Calu3 (cell line): ENCODE measurements around the gene PDK2. TPM values are rescaled to one million over a fixed set of nuclear protein-coding genes. Genes with fewer than 3 reads are reported as not detected.
A peak's percentile ranks its signal among the peaks of the same experiment; 100 is the strongest.

ENCODE experiments used
- BruUV-seq: library from RNA; stranded (reverse); fragments of 400-500 nt; replicated peaks from 2 replicates; lab custom pipeline; 2021; lab: Mats Ljungman, UMichigan
- CTCF ChIA-PET: fragments of 300-600 bp; sonication (Branson Sonifier 250); formaldehyde crosslinking; loops from one replicate; lab custom pipeline; 2022; ENCODE audit warnings: antibody characterized with exemption; lab: Charles Lee
- DNase-seq: peaks from one replicate; pipeline ENCODE4 v3.0.0; 2022
- H3K27ac Mint-ChIP-seq: one replicate; pipeline ENCODE4 v1.8.0; 2022; ENCODE audit warnings: mixed read lengths; ENCODE audit not compliant: unreplicated experiment
- H3K27me3 Mint-ChIP-seq: one replicate; pipeline ENCODE4 v1.8.0; 2022; ENCODE audit warnings: mixed read lengths; ENCODE audit not compliant: unreplicated experiment
- H3K36me3 Mint-ChIP-seq: one replicate; pipeline ENCODE4 v1.8.0; 2022; ENCODE audit warnings: mild to moderate bottlenecking, moderate library complexity, mixed read lengths; ENCODE audit not compliant: insufficient read depth, unreplicated experiment
- H3K4me1 Mint-ChIP-seq: one replicate; pipeline ENCODE4 v1.8.0; 2022; ENCODE audit warnings: mild to moderate bottlenecking, low read depth, mixed read lengths; ENCODE audit not compliant: unreplicated experiment
- H3K4me3 Mint-ChIP-seq: one replicate; pipeline ENCODE4 v1.8.0; 2022; ENCODE audit warnings: mild to moderate bottlenecking, low read depth, moderate library complexity, mixed read lengths; ENCODE audit not compliant: unreplicated experiment
- H3K9me3 Mint-ChIP-seq: one replicate; pipeline ENCODE4 v1.8.0; 2022; ENCODE audit warnings: low read depth, mixed read lengths; ENCODE audit not compliant: unreplicated experiment
- intact Hi-C: fragments of 100-400 bp; cut with micrococcal nuclease; formaldehyde crosslinking; loops from one replicate; pipeline ENCODE4 v1.10.0; 2022; ENCODE audit not compliant: unreplicated experiment
- total RNA-seq: library from RNA; stranded (reverse); gene quantifications from 2 replicates; pipeline ENCODE4 v1.2.3, GENCODE V29; 2022
- TF ChIP-seq, protein P1 (sequence below): fragments of 200-600 bp; IDR thresholded peaks from one replicate; pipeline ENCODE4 v1.8.0; 2022; ENCODE audit warnings: antibody characterized with exemption; ENCODE audit not compliant: unreplicated experiment

Gene PDK2
- total RNA-seq, 1 experiment from 2014 or later = 29.5 TPM

DNA sequence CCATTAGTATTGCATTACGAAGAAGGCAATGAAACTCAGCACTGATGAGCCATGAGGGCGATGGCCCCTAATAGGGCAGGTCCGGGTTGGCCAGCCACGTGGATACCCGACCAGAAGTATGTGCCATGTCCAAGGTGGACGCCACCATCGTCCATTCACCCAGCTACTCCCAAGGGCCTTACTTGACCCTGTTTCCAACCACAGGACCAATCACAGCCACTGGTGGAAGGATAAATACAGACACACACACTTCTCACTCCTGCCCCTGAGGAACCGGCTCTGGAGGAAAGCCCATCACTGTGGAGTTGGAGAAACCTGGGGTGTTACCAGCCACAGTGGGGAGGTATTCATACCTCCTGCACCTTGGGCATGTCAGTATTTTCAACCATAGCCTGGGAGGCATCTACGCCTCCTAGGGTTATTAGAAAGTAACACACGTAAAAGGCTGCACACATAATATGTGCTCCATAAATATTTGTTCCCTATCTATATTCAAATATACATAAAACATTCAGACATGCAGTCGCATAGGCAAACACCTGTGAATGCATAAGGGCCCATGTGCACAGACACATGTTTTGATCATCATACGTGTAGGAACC lies 44.6 kb upstream of the PDK2 start:
- H3K4me3 Mint-ChIP-seq = peak overlapping the region; percentile 46

DNA sequence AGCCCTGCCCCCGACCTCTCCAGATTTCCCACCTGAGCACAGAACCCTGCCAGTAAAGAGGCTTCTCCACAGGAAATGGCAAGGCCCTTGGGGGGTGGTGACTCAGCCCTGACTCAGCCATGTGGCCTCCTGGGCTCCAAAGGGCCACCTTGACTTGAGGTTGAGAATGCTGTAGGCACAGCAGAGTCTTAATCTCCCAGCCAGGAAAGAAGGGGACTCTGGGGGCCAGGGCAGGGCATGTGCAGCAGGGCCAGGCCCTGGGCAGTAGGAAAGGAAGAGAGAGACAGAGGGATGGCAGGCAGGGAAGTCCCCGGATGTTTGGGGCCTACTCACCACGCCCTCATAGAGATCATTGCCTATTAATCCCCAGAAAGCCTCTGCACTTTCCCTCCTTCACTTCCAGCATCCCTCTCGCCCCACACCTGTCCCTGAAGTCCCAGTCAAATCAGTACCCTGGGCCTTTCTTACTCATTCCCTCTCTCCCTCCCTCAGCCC lies 44.0 kb upstream of the PDK2 start:
- Mint-ChIP-seq H3K27me3 (no peaks in the 10 kb centered on the region), H3K4me3 (peak overlapping the region; percentile 46), H3K4me1 (peaks cover 84% of the 10 kb centered on the region), H3K27ac (peak overlapping the region; percentile 96), H3K9me3 (peaks cover 3% of the 10 kb centered on the region), H3K36me3 (peaks cover 84% of the 10 kb centered on the region)
- DNase-seq = peak; percentile 99
- CTCF ChIA-PET = interaction anchor here (10.4 kb wide), 1 partner anchor 24 kb away, joined by 142 read pairs; no protein-coding TSS in a partner anchor
- intact Hi-C loops = no loop called here
- no TSS peak for BruUV-seq
- TF ChIP-seq, protein P1, sequence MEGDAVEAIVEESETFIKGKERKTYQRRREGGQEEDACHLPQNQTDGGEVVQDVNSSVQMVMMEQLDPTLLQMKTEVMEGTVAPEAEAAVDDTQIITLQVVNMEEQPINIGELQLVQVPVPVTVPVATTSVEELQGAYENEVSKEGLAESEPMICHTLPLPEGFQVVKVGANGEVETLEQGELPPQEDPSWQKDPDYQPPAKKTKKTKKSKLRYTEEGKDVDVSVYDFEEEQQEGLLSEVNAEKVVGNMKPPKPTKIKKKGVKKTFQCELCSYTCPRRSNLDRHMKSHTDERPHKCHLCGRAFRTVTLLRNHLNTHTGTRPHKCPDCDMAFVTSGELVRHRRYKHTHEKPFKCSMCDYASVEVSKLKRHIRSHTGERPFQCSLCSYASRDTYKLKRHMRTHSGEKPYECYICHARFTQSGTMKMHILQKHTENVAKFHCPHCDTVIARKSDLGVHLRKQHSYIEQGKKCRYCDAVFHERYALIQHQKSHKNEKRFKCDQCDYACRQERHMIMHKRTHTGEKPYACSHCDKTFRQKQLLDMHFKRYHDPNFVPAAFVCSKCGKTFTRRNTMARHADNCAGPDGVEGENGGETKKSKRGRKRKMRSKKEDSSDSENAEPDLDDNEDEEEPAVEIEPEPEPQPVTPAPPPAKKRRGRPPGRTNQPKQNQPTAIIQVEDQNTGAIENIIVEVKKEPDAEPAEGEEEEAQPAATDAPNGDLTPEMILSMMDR = no peak

More for the DNA sequence above, 44.6 kb upstream of the PDK2 start:
- CTCF ChIA-PET = interaction anchor here (1.1 to 1.4 kb wide), 2 partner anchors 16 to 23 kb away, joined by 3 to 9 read pairs; no protein-coding TSS in a partner anchor
- intact Hi-C loops = no loop called here
- BruUV-seq = no TSS peak
- Mint-ChIP-seq H3K27ac (peak overlapping the region; percentile 96), H3K36me3 (peaks cover 78% of the 10 kb centered on the region), H3K9me3 (peaks cover 3% of the 10 kb centered on the region), H3K27me3 (no peaks in the 10 kb centered on the region), H3K4me1 (peaks cover 89% of the 10 kb centered on the region)
- TF ChIP-seq, protein P1 = peak; percentile 40
- DNase-seq = no peak

DNA sequence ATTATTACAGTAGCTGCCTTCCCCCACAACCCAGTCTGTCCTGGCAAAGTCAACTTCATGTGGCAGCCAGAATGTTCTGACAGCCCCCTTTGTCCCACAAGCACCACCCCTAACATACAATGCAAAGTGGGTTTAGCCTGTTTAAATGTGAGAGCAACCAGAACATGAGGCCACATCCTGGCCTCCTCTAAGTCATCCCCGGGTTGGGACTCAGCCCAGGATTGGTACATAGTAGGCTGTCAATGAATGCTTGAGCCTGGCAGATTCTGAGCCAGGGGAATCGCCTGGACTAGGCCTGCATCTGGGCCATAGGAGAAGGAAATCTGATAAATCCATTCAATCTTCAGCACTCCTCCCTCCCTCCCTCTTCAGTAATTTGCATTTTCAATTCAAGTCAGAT lies 43.5 kb upstream of the PDK2 start:
- peaks cover 79% of the 10 kb centered on the region for H3K4me1 Mint-ChIP-seq

DNA sequence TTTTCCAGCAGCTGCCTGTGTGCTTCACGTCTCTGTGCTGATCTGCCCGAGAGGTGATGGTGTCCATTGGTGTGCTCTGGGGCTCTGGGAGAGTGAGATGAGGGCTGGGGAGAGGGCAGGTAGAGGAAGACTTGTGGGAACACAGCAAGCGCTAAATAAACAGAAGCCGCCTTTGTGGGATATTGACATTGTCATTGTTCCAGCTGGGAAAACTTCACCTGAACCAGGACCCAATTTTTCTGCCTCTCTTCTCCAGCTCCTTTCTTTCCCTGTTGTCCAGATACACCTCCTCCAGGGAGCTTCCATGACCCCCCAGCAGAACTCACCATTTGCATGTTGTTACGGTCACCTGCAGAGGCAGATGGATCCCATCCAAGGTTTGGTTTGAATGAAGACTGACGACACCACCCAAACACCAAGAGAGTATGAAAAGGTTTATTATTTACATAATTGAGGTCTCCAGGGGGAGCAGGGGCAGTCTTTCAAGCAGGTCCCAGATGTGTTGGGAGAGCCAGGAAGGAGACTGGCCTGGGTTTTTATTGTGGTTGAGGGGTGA lies 42.8 kb upstream of the PDK2 start:
- Mint-ChIP-seq H3K9me3 (peaks cover 3% of the 10 kb centered on the region), H3K4me3 (peak overlapping the region; percentile 46), H3K27me3 (no peaks in the 10 kb centered on the region), H3K4me1 (peaks cover 73% of the 10 kb centered on the region), H3K27ac (peak overlapping the region; percentile 96), H3K36me3 (peaks cover 84% of the 10 kb centered on the region)
- DNase-seq = no peak
- BruUV-seq = no TSS peak
- CTCF ChIA-PET = interaction anchor here (0.6 to 10.4 kb wide), 4 partner anchors 10 to 245 kb away, joined by 3 to 142 read pairs (median 4); no protein-coding TSS in a partner anchor
- intact Hi-C loops = no loop called here
- TF ChIP-seq, protein P1 = no peak

More for the DNA sequence above, 43.5 kb upstream of the PDK2 start:
- Mint-ChIP-seq H3K36me3 (peaks cover 84% of the 10 kb centered on the region), H3K9me3 (peaks cover 3% of the 10 kb centered on the region), H3K27ac (peak overlapping the region; percentile 96), H3K4me3 (peak overlapping the region; percentile 46), H3K27me3 (no peaks in the 10 kb centered on the region)
- BruUV-seq = no TSS peak
- intact Hi-C loops = no loop called here
- DNase-seq = no peak
- CTCF ChIA-PET = interaction anchor here (0.6 to 10.4 kb wide), 3 partner anchors 24 to 245 kb away, joined by 3 to 142 read pairs (median 3); no protein-coding TSS in a partner anchor
- TF ChIP-seq, protein P1 = no peak
